ENCODE measurements around the gene AKAP8L.
"Not testable (repeated sequence)": the region's sequence is repeated elsewhere in the genome, so short reads cannot be mapped to it uniquely, and the experiment has no call there.

The AKAP8L gene

DNA sequence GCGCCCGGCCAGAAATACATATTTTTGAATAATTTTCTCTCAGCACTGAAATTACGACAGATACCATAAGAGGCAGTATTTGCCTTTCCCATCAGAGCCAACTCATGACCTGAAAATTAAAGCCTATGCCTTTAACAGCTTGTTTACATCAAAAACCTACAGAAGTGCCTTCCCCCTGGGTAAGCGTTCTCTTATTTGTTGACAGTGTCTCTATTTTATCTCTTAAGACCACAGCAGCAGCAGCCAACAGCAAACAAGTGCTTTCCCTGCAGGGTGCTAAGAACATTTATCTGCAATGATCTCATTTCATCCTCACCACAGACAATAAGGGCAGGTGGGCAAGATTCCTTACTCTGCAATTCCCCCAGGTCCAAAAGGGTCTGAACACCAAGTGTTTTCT is 6.0 kb downstream of the AKAP8L start:
- DNase-seq, result no peak

DNA sequence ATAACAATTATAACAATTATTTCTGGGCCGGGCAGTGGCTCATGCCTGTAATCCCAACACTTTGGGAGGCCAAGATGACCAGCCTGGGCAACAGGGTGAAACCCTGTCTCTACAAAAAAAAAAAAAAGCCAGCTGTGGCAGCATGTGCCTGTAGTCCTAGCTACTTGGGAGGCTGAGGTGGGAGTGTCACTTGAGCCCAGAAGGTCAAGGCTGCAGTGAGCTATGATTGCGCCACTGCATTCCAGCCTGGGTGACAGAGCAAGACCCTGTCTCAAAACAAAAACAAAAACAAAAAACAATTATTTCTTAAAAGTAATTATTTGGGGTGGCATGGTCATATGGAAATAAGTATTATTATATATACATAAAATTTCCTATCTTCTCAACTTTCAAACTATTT is 7.4 kb downstream of the AKAP8L start:
- not testable (repeated sequence) for DNase-seq

DNA sequence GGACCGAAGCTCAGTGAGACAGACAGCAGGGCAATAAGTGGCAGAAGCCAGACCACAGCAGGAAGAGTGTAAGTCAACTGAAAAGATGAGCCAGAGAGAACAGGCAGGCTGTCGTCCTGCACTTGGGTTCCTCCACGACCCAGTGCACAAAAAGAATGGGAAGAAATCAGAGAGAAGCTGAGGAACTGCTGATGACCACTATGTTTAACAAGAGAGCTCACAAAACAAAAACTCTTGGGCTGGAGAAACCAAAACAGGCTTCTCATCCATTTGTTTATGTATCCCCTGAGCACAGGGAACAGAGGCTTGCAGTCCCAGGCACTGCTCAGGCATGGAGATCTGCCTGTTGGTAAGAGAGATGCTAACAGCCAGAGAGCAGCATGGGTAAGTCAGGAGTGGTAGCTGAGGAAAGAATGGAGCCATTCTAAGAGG is 14.0 kb downstream of the AKAP8L start:
- no peak for DNase-seq

DNA sequence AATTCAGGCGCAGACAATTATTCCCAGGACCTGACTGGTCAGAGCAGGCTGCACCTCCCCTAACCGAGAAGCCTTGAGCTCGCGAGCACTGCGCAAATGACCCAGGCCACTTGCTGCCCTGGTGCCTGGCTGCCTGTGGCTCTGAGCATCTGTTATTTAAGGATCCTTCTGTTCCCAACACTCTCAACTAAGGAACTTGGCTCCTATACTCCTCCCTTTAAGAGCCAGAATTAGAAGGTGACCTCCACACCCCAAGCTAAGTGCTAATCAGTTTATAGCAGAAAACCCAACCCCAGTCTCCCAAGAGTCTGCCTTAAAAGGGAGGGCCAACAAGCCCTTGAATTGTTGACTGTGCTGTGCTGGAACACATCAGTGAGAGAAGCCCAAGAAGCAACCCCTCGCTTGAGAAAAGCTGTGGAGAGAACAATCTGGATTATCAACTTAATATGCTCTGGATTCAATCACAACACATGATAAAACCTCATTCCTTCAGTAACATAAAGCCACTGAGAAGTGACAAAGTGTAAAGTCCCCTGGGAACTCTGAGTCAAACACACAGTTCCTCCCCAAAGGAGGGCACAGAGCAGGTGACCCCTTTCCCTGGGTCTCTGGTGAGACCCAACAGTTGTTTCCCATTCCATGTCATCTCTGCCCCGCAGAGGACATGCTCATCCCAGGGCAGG is 14.6 kb downstream of the AKAP8L start:
- no peak for DNase-seq

DNA sequence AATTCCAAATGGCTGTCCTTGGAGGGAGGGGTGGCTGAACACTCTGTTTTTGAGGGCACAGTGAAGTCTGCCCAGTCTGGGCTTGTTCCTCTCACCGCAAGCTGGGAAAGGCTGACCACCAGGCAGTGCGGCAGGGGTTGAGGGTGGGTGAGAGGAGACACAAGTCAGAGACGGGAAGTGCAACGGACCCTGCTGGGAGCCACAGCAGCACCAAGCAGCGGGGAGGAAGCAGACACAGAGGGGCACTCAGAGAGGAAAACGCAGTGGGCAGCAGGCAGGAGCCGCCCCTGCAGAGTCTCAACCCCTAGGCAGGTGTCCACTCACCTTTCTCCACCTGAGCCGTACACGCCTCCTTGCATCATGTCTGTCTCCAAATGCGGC is 15.6 kb downstream of the AKAP8L start:
- DNase-seq, result no peak

DNA sequence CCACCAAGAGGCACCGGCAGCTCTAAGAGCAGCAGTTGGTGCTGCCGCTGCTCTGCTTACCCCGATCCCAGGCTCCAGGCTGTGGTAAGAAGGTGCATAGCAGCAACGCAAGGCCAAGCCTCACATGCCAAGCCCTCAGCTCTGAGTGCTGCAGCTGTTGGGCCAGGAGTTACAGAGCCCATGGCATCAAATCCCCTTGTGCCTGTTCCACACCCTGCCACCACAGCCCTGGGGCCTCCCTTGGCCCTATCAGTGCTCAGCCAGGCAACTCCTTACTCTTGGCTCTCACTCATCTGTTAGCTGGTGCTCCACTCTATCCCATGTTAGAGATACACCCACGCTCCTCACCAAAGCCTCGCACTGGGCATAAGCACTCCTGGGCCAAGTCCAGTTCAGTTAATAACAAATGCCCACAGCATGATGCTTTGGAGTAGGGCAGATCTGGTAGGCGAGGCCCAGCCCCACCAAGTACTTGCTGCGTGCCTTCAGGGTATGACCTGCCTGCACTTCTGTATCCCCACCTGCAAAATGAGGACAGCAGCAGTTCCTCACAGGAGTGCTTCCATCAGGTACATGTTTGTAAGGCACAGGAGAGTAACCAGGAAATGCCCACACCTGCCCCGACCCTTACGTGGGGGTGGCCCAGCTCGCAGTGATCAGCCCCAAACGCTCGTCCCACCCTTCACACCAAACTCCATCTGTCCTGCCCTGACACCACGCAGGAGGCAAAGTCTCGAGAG is 16.2 kb downstream of the AKAP8L start:
- DNase-seq, result no peak

DNA sequence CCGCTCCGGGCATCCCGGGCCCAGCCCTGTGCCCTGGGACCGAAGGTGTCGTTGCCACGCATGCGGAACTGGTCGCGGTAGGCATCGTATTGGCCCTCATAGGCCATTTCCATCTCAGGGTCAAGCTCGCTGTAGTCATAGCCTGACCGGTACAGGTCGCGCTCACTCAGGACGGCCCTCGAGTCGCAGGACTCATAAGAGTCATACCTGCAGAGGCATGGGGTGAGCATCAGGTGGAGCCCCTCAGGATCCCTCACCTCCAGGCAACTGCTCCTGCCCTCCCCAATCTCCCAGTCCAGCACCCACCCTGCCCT is 17.4 kb downstream of the AKAP8L start:
- no peak for DNase-seq

DNA sequence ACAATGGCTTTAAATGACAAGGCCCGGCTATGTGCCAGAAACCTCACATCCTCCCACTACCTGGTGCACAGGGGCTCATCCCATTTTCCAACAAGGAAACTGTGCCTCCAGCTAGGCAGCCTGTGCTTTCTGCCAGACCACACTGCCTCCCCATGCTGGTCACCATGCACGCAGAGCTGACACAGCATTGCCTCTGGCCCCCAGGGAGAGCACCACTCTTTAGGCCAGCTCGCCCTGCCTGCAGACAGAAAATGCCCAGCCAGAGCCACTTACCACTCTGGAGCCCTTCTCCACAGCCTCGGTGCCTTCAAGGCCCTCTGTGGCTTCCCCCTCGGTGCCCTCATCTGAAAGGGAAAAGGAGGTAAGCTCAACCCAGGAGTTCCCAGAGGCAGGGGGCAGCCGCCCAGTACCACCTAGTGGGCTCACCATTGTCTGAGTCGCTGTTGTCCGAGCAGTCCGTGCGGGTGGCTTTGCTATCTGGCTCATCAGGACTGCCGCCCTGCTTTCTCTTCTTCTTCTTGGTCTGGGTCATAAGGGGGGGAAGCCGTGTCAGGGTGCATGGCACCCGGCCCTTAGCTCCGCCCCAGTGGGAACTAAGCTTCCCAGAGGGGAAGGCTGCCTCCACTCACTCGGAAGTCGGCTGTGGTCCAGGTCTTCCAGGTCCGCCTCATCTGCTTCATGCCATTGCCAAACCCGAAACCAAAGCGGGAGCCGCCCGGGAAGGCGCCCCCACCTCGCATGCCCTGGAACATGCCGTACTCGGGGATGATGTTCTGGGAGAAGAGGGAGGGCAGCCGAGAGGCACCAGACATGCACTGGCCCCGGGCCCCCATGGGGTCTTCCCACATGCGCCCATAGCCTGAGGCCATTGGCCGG is 18.0 kb downstream of the AKAP8L start:
- no peak for DNase-seq

DNA sequence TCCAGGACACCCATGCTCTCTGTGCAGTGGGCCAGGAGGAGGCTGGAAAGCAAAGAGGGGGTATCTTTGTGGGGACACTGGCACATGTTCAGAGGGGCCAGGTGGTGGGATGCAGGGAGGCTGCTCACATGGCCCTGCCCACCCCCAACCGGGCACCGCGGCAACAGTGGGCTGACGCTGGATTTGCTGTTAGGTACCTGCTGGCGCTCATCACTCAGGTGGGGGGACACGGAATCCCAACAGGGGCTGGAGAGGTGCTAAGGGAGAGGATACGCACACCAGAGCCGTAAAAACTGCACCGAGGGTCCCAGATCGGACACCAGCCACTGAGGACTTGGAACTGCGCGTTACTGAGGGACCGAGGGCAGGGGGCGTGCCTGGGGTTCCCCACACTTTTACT is 19.2 kb downstream of the AKAP8L start:
- DNase-seq, result no peak

DNA sequence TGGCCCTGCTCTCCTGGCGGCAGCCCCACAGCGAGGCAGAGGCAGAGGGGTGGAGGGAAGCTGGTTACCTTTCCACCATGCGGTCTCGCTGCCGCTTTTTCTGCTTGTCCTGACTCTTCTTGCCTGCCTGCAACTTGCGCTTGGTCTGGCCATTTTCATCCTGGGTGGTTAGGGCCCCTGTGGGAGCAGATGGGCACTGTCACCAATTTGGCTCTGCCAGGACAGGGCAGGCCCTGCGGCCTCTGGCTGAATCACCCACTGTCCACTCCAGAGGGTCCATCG is 19.6 kb downstream of the AKAP8L start:
- DNase-seq, result no peak

DNA sequence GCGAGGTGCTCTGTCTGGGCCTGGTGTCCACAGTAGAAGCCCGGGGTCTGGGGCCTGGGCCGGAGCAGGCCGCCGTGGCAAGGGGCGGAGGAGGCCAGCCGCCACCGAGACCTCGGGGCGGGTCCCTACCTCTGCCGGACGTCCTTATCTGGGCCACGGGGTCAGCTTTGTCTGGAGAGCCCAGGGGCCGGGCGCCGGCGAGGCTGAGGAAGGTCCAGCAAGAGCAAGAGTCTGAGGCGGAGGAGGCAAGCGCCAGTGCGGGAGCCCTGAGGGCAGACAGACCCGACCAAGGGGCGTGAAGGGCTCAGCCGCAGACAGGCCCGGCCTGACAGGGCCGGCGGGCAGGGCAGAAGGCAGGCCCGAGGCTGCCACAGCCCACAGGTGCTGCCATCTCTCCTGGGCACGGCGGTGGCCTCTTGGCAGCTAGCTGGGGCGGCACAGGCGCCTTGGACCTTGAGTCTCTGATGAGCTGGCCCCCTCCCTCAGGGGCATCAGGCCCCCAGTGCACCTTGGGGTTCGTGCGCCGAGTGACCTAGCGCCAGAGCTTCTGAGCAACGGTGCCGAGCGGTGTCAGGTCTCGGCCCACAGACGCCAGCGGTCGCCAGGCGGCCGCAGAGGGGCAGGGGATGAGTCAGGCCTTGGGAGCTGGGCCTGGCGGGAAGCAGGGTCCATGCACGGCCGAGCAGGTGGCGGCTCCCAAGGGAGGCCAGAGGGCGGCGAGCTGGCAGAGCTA is 20.1 kb downstream of the AKAP8L start:
- no peak for DNase-seq

DNA sequence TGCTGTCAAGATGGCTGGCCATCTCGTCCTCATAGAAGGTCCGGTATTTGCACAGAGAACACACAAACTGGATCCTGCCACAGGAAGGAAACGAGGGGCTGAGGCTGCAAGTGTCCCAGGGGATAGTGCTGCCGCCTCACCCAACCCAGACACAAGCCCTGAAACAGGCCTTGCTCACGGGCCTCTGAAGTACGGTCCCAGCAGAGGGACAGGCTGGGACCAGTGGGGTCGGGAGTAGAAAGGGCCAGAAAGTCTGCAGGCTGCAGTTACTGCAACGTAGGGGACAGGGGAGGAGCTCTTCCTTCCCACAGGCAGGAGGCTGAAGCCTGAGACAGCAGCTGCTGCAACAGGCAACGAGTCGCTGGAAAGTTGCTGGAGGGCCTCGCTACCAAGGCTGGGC is 21.0 kb downstream of the AKAP8L start:
- no peak for DNase-seq

DNA sequence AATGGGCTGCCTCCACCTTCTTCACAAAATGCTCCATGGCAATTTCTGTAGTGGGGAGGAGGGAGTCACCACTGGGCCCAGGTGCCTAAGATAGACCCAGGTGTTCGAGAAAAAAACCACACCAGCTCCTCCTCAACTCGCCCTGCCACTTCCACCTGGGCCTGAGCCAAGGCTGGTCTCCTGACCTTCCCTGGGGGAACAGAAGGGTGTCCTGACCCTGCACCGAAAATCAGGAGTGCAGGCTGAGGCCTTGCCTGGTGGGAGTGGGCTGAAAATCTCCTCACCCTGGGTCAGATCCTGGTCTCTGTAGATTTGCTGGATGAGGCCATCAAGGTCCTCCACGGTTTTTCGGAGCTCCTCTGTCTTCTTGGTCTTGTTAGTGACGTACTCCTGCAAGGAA is 21.6 kb downstream of the AKAP8L start:
- DNase-seq, result no peak

DNA sequence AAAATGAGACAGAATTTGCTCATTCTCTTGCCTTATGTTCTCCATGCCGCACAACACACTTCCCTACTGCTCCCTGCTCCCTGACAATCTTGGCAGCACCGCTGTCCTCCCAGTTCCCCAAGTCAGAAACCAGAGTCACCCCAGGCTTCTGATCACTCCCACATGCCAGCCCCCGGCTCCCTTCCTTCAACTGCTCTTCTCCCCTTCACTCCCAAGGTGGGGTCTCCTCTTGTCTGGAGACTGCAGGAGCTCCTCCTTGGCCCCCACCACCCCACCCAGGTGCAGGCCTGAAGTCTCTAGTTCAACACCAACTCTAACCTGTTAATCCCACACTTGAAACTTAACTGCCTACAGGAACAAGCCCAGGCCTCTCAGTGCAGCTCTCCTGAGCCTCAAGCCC is 22.4 kb downstream of the AKAP8L start:
- DNase-seq, result no peak

DNA sequence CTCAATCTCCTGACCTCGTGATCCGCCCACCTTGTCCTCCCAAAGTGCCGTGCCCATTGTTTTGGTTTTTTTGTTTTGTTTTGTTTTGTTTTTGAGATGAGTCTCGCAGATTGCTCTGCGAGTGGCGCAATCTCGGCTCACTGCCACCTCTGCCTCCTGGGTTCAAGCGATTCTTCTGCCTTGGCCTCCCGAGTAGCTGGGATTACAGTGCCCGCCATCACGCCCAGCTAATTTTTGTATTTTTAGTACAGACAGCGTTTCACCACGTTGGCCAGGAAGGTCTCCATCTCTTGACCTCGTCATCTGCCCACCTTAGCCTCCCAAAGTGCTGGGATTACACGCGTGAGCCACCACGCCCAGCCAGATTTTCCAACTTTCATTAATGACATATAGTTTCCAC is 23.5 kb downstream of the AKAP8L start:
- DNase-seq, result not testable (repeated sequence)

DNA sequence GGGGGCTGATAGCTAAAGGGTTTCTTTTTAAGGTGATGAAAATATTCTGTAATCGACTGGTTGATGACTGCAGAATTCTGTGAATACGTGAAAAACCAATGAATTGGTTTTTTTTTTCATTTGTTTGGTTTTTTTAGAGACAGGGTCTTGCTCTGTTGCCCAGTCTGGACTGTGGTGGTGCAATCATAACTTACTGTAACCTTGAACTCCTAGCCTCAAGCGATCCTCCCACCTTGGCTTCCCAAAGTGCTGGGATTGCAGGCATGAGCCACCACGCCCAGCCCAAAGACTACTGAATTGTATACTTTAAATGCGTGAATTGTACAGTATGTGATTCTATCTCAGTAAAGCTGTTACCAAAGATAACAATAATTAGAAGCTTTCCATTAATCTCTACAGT is 24.4 kb downstream of the AKAP8L start:
- DNase-seq, result no peak

DNA sequence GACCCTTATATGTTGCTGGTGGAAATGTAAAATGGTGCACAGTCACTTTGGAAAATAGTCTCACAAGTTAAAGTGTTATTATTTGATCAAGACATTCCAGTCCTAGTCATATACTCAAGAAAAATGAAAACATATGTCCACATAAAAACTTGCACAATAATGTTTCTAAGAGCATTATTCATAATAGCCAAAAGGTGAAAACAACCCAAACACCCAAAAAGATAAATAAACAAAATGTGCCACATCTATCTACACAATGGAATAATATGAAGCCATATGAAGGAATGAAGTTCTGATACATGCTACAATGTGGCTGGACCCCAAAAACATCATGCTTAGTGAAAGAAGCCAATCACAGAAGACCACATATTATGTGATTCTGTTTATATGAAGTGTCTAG is 24.8 kb downstream of the AKAP8L start:
- no peak for DNase-seq

DNA sequence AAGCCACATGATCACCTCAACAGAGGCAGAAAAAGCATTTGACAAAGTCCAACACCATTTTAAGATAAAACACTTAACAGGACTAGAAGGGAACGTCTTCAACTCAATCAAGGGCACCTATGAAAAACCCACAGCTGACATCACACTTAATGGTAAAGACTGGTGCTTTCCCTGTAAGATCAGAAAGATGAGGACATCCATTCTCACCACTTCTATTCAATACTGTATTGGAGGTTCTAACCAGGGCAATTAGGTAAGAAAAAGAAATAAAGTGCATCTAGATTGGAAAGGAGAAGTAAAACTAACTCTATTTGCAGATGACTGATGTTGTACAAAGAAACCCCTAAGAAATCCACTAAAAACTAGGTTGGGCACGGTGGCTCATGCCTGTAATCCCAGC is 28.0 kb downstream of the AKAP8L start:
- no peak for DNase-seq

DNA sequence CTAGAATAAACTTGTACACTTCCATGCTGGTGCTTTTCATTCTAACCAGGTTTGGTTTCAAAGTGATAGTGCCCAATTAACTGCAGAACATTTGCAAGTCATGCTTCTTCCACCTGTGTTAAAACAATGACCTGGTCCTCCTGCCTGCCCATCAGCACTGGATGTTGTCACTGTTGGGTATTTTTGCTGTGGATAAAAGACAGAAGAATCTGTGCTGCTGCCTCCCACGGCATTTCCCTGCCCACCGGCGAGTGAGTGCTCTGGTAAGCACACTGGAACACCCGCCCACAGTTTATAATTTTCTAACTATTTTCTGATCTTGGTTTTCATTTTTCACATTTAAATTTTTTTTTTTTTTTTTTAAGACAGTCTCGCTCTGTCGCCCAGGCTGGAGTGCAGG is 36.9 kb downstream of the AKAP8L start:
- no peak for DNase-seq

DNA sequence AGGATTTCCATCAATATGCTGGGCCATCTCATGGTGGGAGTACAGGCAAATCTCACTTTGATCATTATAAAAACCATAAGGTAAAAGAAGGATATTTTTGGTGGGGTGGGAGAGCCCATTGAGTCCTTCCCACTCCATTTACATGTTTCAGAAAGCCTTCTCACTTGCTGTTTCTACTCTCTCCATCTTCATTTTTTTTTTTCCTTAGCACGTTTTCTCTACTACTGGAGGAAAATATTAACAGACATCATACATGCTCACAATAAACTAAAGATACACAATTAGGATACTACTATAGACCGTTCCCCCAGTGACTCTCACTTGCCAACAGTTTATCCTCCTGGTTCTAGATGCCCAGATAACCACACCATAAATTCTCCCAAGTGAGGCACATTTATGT is 37.4 kb downstream of the AKAP8L start:
- DNase-seq, result no peak

DNA sequence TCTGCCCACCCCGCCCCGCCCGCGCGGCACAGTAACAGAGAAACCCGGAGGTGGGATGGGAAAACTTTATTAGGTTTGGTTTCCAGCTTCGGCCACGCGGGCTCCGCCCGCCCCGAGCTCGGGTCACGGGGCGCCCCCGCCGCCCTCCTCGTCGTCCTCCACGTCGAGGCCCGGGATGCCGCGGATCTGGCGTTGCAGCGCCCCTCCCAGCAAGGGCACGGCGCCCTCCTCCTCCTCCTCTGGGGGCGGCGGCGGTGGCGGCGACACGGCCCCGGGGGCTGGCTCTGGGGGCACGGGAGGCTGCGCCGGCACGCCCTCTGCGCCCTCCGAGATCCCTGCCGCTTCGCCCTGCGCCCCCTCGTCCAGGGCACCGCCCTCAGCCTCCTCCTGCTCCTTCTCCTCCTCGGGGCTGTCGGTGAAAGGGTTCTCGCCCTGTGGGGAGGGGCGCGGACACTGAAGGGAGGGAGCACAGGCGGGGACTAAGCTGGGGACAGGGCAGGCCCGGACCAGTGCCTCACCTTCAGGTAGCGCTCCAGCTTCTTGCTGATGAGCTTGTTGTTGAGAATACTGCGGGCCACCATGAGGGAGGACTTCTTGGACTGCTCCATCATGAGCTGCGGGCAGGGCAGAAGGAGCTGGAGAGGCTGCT is 38.7 kb downstream of the AKAP8L start:
- DNase-seq, result no peak

DNA sequence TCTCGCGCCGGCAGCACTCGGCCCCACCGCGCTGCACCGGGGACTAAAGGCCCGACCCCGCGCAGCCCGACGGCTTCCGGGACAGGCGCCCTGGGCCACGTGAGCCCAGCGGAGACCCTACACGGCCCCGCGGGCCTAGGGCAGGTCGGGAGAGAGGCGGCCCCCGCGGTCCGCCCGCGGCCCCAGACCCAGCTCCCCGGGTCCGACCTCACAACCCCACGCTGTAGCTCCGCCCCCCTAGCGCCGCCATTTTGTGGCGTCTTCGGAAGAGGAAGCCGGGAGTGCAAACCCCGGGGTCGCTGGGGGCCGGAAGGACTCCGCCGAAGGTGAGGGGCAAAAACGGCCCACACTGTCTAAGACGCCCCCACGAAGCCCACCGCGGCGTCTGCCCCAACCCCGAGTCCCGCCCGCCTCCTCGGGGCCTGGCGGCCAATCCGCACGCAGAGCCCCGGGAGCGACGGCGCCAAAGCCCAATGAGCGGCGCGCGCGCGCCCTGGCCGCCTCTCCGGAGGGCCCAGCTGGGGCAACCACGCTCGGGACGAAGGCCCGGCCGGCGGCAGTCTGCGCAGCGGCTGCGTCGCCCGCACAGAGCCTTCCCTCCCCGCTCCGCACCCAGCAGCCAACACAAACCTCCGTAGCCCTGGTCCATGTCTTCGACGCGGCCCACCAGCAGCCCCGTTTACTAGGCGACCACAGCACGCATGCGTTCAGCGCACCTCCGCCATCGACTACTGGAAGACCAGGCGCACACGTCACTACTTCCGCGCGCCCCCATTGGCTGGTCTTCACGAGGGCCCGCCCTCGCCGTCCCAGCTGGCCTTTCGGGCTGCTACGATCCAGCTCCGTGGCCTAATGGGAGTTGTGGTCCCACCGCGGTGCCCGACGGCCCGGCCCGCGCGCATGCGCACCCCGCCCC is 39.4 kb downstream of the AKAP8L start, which contains the start of gene AKAP8:
TSS of gene AKAP8 (minus strand) at position 705 of the 916 bp plus-strand sequence. CDS start at position 649, 56 bp downstream.
- DNase-seq, result peak; percentile 96
